Cardiac muscle cell (in vitro differentiated cells and primary cell): Measurements from ENCODE around the gene LRMDA. TPM values are rescaled to one million over a fixed set of nuclear protein-coding genes. Genes with fewer than 3 reads are reported as not detected.
A peak's percentile ranks its signal among the peaks of the same experiment; 100 is the strongest.
"Not testable (repeated sequence)": the region's sequence is repeated elsewhere in the genome, so short reads cannot be mapped to it uniquely, and the experiment has no call there.

ENCODE experiments used
- DNase-seq, 2 donors: peaks; one replicate each; pipeline versions ENCODE4 v3.0.0 to v3.0.0-alpha.2; 2010 to 2017; ENCODE audit warnings: low read depth in 1 of 2, low spot score in 1 of 2
- H3K27ac ChIP-seq: fragments of 200-600 bp; sonication (generic); 2 replicates; pipeline ENCODE4 v1.5.1; 2016
- H3K27me3 ChIP-seq: fragments of 200-600 bp; sonication (generic); 2 replicates; pipeline ENCODE4 v1.6.0; 2016; ENCODE audit warnings: control low read depth
- H3K36me3 ChIP-seq: fragments of 200-600 bp; sonication (generic); 2 replicates; pipeline ENCODE4 v1.5.1; 2016; ENCODE audit warnings: control low read depth
- H3K4me1 ChIP-seq: fragments of 200-600 bp; sonication (generic); 2 replicates; pipeline ENCODE4 v1.8.1; 2017; ENCODE audit warnings: low read depth, mild to moderate bottlenecking, mixed run types
- H3K4me3 ChIP-seq: fragments of 200-600 bp; sonication (generic); 2 replicates; pipeline ENCODE4 v1.5.1; 2016; ENCODE audit warnings: mild to moderate bottlenecking
- H3K9me3 ChIP-seq: fragments of 200-600 bp; sonication (generic); 2 replicates; pipeline ENCODE4 v1.5.1; 2017; ENCODE audit warnings: low read depth, mild to moderate bottlenecking, control low read depth
- CTCF ChIP-seq: IDR thresholded peaks from 2 replicates; pipeline ENCODE4 v1.5.1; 2012; ENCODE audit warnings: low read depth, mild to moderate bottlenecking, low read length
- polyA plus RNA-seq: library from polyadenylated mRNA; unstranded; fragments of >200 nt; fragmentation: Nextera tagmentation; extraction: Ambion mirVana; gene quantifications from 2 replicates; pipeline ENCODE4 v1.2.1, GENCODE V29; 2016
- total RNA-seq: library from RNA; depleted of rRNA; stranded (reverse); fragments of >200 nt; gene quantifications from 2 replicates; pipeline ENCODE4 v1.2.3, GENCODE V29; 2016

Gene LRMDA
- total and polyA plus RNA-seq, 2 experiments from 2014 or later: 6.2 to 11.7 TPM

- Histone ChIP-seq H3K4me1 (peaks cover 18% of the 10 kb centered on the region), H3K27ac (no peak overlapping the region), H3K27me3 (no peaks in the 10 kb centered on the region), H3K36me3 (no peaks in the 10 kb centered on the region), H3K4me3 (no peak overlapping the region), H3K9me3 (no peaks in the 10 kb centered on the region)
- no peak for TF ChIP-seq CTCF
- DNase-seq: no peak
These were observed 1150.3 kb downstream of the LRMDA start for GRCh38 chr10:76581506-76582256.

- no peaks in the 10 kb centered on the region for H3K27me3 ChIP-seq
- H3K4me1 ChIP-seq: peaks cover 18% of the 10 kb centered on the region
- H3K27ac ChIP-seq: no peak overlapping the region
- peak in 1 of 2 donors; percentile 39 for DNase-seq
- H3K36me3 ChIP-seq: no peaks in the 10 kb centered on the region
- H3K4me3 ChIP-seq: no peak overlapping the region
- H3K9me3 ChIP-seq: no peaks in the 10 kb centered on the region
- no peak for TF ChIP-seq CTCF
These were observed 1151.1 kb downstream of the LRMDA start for GRCh38 chr10:76582531-76582930.

DNA sequence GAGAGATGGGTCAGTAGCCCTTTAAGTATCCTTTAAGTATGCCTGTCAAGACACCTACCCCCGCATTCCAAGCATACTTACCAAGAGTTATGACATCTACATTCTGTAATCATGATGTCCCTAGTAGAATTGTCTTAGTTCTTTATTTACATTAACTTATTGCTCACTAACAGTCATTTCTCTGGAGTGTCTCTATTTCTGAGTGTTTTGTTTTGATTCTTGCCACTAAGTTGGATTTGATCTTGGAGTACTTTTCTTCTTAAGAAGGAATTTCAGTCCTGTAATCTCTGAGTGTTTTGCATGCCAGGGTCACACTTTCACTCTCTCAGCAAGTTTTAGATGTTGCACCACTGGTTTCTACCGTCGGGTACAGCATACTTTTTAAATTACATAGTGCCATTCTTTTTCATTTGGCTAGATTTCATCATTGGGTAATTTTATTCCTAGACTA lies 1152.3 kb downstream of the LRMDA start:
- H3K27ac ChIP-seq: peak overlapping the region; percentile 49
- no peaks in the 10 kb centered on the region for H3K9me3 ChIP-seq
- TF ChIP-seq CTCF: no peak
- H3K36me3 ChIP-seq: no peaks in the 10 kb centered on the region
- no peak overlapping the region for H3K4me3 ChIP-seq
- DNase-seq: peak; percentile 50 to 84
- H3K27me3 ChIP-seq: no peaks in the 10 kb centered on the region
- peaks cover 18% of the 10 kb centered on the region for H3K4me1 ChIP-seq

DNA sequence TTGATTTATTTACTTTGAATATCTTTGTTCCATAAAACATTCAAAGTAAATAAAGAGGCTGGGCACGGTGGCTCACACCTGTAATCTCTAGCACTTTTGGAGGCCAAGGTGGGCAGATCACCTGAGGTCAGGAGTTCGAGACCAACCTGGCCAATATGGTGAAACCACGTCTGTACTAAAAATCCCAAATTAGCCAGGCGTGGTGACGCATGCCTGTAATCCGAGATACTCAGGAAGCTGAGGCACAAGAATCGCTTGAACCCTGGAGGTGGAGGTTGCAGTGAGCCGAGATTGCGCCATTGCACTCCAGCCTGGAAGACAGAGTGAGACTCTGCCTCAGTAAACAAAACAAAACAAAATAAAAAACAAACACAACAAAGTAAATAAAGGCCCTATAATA lies 1153.0 kb downstream of the LRMDA start:
- H3K27me3 ChIP-seq, H3K9me3 ChIP-seq, H3K4me3 ChIP-seq, H3K36me3 ChIP-seq, DNase-seq: not testable (repeated sequence)
- H3K27ac ChIP-seq: peak overlapping the region; percentile 49
- peaks cover 18% of the 10 kb centered on the region for H3K4me1 ChIP-seq

Other genes starting within 250 kb of the LRMDA start
- 178 and 237 TPM in 2 replicates for gene VDAC2, start 220.8 kb upstream of the LRMDA start, total RNA-seq
- 363 and 376 TPM in 2 replicates for gene VDAC2, start 220.8 kb upstream of the LRMDA start, polyA plus RNA-seq
- gene COMTD1, start 195.7 kb upstream of the LRMDA start, total RNA-seq: 40.7 and 66.1 TPM in 2 replicates
- 42.0 and 43.1 TPM in 2 replicates for gene COMTD1, start 195.7 kb upstream of the LRMDA start, polyA plus RNA-seq
- 110 and 124 TPM in 2 replicates for gene ZNF503, start 29.9 kb upstream of the LRMDA start, total RNA-seq
- 37.3 and 41.8 TPM in 2 replicates for gene ZNF503, start 29.9 kb upstream of the LRMDA start, polyA plus RNA-seq